Measurements from ENCODE around the gene RASAL1.
A peak's percentile ranks its signal among the peaks of the same experiment; 100 is the strongest.

RASAL1 gene

GRCh38 chr12:113152835-113153814, 17.6 kb upstream of the RASAL1 start:
- TF ChIP-seq CTCF (IDR thresholded peaks at IDR 0.05; ENCODE audit: low read depth, low read length) (peak; percentile 69), MAX (IDR thresholded peaks at IDR 0.05; ENCODE audit: low read depth, low read length) (no peak; the same call in 1 of the 2 replicates)
- peak; percentile 90 for DNase-seq (ENCODE audit: low read depth)
- H3K4me3 ChIP-seq (ENCODE audit: low read depth, low read length) = peak overlapping the region; percentile 42

- no peak for DNase-seq (ENCODE audit: low read depth)
- no peak overlapping the region for H3K4me3 ChIP-seq (ENCODE audit: low read depth, low read length)
- TF ChIP-seq POLR2A (IDR thresholded peaks at IDR 0.05; ENCODE audit: extremely low read depth, insufficient read length) (no peak), MAX (IDR thresholded peaks at IDR 0.05; ENCODE audit: low read depth, low read length) (no peak), CTCF (IDR thresholded peaks at IDR 0.05; ENCODE audit: low read depth, low read length) (no peak), MYC (IDR thresholded peaks at IDR 0.05; ENCODE audit: low read depth, low read length) (no peak)
Measured at GRCh38 chr12:113152196-113152834, 16.8 kb upstream of the RASAL1 start.

- no peak overlapping the region for H3K4me3 ChIP-seq (ENCODE audit: low read depth, low read length)
- DNase-seq (ENCODE audit: low read depth) = no peak
- TF ChIP-seq CTCF (IDR thresholded peaks at IDR 0.05; ENCODE audit: low read depth, low read length) (no peak), MYC (IDR thresholded peaks at IDR 0.05; ENCODE audit: low read depth, low read length) (no peak), POLR2A (IDR thresholded peaks at IDR 0.05; ENCODE audit: extremely low read depth, insufficient read length) (no peak), MAX (IDR thresholded peaks at IDR 0.05; ENCODE audit: low read depth, low read length) (no peak)
Measured at GRCh38 chr12:113151655-113152054, 16.1 kb upstream of the RASAL1 start.

GRCh38 chr12:113149361-113150150, 14.0 kb upstream of the RASAL1 start, which contains the start of gene CFAP73:
Gene CFAP73 (plus strand): TSS chr12:113149724. CDS start chr12:113149858, 134 bp downstream.
- DNase-seq (ENCODE audit: low read depth) = peak; percentile 57
- H3K4me3 ChIP-seq (ENCODE audit: low read depth, low read length) = no peak within 1 kb of the TSS
- TF ChIP-seq POLR2A (IDR thresholded peaks at IDR 0.05; ENCODE audit: extremely low read depth, insufficient read length) = no peak
- TF ChIP-seq MAX (IDR thresholded peaks at IDR 0.05; ENCODE audit: low read depth, low read length) = no peak
- TF ChIP-seq MYC (IDR thresholded peaks at IDR 0.05; ENCODE audit: low read depth, low read length) = no peak
- no peak for TF ChIP-seq CTCF (IDR thresholded peaks at IDR 0.05; ENCODE audit: low read depth, low read length)

GRCh38 chr12:113146999-113147398, 11.4 kb upstream of the RASAL1 start:
- no peak for DNase-seq (ENCODE audit: low read depth)
- TF ChIP-seq MAX (IDR thresholded peaks at IDR 0.05; ENCODE audit: low read depth, low read length) (no peak), CTCF (IDR thresholded peaks at IDR 0.05; ENCODE audit: low read depth, low read length) (no peak), POLR2A (IDR thresholded peaks at IDR 0.05; ENCODE audit: extremely low read depth, insufficient read length) (no peak), MYC (IDR thresholded peaks at IDR 0.05; ENCODE audit: low read depth, low read length) (no peak)
- H3K4me3 ChIP-seq (ENCODE audit: low read depth, low read length) = no peak overlapping the region
